ENCODE data around the gene TMEM164.

Gene TMEM164

GRCh38 chrX:110060317-110060716 is 57.4 kb downstream of the TMEM164 start:
- H3K4me2 ChIP-seq = no peak overlapping the region
- H4K20me1 ChIP-seq = peaks cover 10% of the 10 kb centered on the region; the same call in 1 of the 2 replicates
- no peak overlapping the region for H3K4me3 ChIP-seq
- H3K9ac ChIP-seq = no peak overlapping the region
- H3K9me3 ChIP-seq = no peaks in the 10 kb centered on the region; the same call in 1 of the 2 replicates
- H3K27ac ChIP-seq = no peak overlapping the region
- no peaks in the 10 kb centered on the region for H3K36me3 ChIP-seq
- no peaks in the 10 kb centered on the region for H3K4me1 ChIP-seq
- peaks cover 85% of the 10 kb centered on the region for H3K27me3 ChIP-seq
- no peak for TF ChIP-seq Cebpa-rat (IDR thresholded peaks at IDR 0.05)

- no peak for TF ChIP-seq Cebpa-rat (IDR thresholded peaks at IDR 0.05)
- Histone ChIP-seq H3K27me3 (peaks cover 85% of the 10 kb centered on the region), H3K4me3 (no peak overlapping the region), H3K4me1 (no peaks in the 10 kb centered on the region), H3K36me3 (no peaks in the 10 kb centered on the region), H3K9me3 (no peaks in the 10 kb centered on the region; the same call in 1 of the 2 replicates), H4K20me1 (peaks cover 10% of the 10 kb centered on the region; the same call in 1 of the 2 replicates), H3K4me2 (no peak overlapping the region), H3K9ac (no peak overlapping the region), H3K27ac (no peak overlapping the region)
Measured at GRCh38 chrX:110060846-110061537, 58.1 kb downstream of the TMEM164 start.

- Histone ChIP-seq H3K4me2 (no peak overlapping the region), H4K20me1 (peaks cover 18% of the 10 kb centered on the region; the same call in 1 of the 2 replicates)
- no peak for TF ChIP-seq Cebpa-rat (IDR thresholded peaks at IDR 0.05)
Measured at GRCh38 chrX:110062919-110063318, 60.0 kb downstream of the TMEM164 start.

GRCh38 chrX:110066488-110067225 is 63.7 kb downstream of the TMEM164 start:
- no peaks in the 10 kb centered on the region for H3K36me3 ChIP-seq
- H3K4me1 ChIP-seq = peaks cover 15% of the 10 kb centered on the region
- no peaks in the 10 kb centered on the region for H3K9me3 ChIP-seq
- no peak overlapping the region for H3K27ac ChIP-seq
- no peak for TF ChIP-seq Cebpa-rat (IDR thresholded peaks at IDR 0.05)
- peak overlapping the region; percentile 58 for H3K4me2 ChIP-seq
- H3K27me3 ChIP-seq = peaks cover 58% of the 10 kb centered on the region
- H3K4me3 ChIP-seq = no peak overlapping the region
- peaks cover 18% of the 10 kb centered on the region; the same call in 1 of the 2 replicates for H4K20me1 ChIP-seq
- no peak overlapping the region for H3K9ac ChIP-seq

More at GRCh38 chrX:110062919-110063318, 60.0 kb downstream of the TMEM164 start:
- peaks cover 15% of the 10 kb centered on the region for H3K4me1 ChIP-seq
- H3K36me3 ChIP-seq = no peaks in the 10 kb centered on the region
- no peak overlapping the region for H3K4me3 ChIP-seq
- H3K27ac ChIP-seq = no peak overlapping the region
- peaks cover 87% of the 10 kb centered on the region for H3K27me3 ChIP-seq
- no peak overlapping the region for H3K9ac ChIP-seq
- no peaks in the 10 kb centered on the region; the same call in 1 of the 2 replicates for H3K9me3 ChIP-seq

DNA sequence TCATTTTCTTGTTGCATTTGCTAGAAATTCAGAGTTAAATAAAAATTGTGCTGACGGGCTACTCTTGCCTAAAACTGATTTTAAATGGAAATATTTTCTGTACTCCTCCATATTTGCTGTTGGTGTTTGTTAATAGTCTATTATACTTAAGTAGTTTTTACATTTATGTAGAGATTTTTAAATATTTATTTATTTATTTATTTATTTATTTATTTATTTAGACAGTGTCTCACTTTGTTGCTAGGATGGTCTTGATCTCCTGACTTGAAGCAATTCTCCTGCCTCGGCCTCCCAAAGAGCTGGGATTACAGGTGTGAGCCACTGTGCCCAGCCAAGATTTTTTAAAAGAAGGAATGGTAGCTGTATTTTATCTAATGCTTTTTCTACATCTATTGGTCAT is 68.1 kb downstream of the TMEM164 start:
- Histone ChIP-seq H3K36me3 (peaks cover 10% of the 10 kb centered on the region; the same call in 1 of the 2 replicates), H3K27ac (no peak overlapping the region), H3K4me3 (no peak overlapping the region), H3K4me1 (peaks cover 15% of the 10 kb centered on the region), H4K20me1 (0 out of 2 replicates have a peak, but pooled peaks cover 8% of the 10 kb centered on the region), H3K9me3 (peaks cover 31% of the 10 kb centered on the region), H3K4me2 (no peak overlapping the region), H3K9ac (no peak overlapping the region), H3K27me3 (peaks cover 49% of the 10 kb centered on the region)
- no peak for TF ChIP-seq Cebpa-rat (IDR thresholded peaks at IDR 0.05)

DNA sequence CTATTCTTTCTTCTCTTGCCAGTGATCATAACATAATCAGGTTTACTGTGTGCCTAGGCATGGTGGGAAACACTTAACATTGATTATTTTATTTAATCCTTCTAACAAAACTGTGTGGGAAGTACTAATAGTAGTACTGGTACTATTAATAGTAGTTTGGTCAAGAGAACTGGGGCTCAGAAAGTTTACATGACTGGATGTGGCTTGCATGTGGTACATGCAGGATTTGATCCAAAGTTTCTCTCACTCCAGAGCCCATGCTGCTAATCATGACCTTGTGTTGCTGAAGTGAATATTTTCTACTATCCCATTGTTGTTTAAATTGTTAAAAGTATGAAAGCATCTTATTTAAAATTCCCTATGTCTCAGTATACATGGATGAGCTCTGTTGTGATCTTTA is 78.4 kb downstream of the TMEM164 start:
- Histone ChIP-seq H3K4me1 (peaks cover 4% of the 10 kb centered on the region; the same call in 1 of the 2 replicates), H3K4me2 (no peak overlapping the region), H3K9ac (no peak overlapping the region), H3K9me3 (peaks cover 5% of the 10 kb centered on the region; the same call in 1 of the 2 replicates), H3K27ac (no peak overlapping the region), H3K4me3 (no peak overlapping the region), H3K36me3 (no peaks in the 10 kb centered on the region), H3K27me3 (peaks cover 52% of the 10 kb centered on the region), H4K20me1 (peaks cover 36% of the 10 kb centered on the region)
- TF ChIP-seq Cebpa-rat (IDR thresholded peaks at IDR 0.05) = no peak

DNA sequence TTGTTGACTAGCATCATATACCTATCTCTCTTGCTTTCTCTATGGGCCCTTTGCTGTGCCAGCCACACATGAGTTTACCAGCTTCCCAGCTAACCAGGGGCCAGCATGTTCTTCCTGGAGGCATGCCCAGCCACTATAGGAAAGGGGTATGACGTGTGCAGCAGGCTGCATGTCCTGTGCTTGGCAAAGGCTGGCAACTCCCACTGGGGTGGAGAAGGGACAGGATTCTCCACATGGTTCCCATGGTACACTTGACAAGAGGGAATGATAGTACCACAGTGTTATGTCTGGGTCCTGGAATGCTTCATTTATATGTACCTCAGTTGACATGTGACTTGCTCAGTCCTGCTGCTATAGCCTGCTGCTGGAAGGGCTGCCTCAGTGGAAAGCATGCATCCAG is 78.8 kb downstream of the TMEM164 start:
- TF ChIP-seq Cebpa-rat (IDR thresholded peaks at IDR 0.05) = no peak
- Histone ChIP-seq H3K9me3 (peaks cover under 1% of the 10 kb centered on the region; the same call in 1 of the 2 replicates), H3K4me1 (peaks cover 4% of the 10 kb centered on the region; the same call in 1 of the 2 replicates), H3K4me3 (no peak overlapping the region), H3K27ac (no peak overlapping the region), H3K4me2 (no peak overlapping the region), H4K20me1 (peaks cover 39% of the 10 kb centered on the region), H3K36me3 (no peaks in the 10 kb centered on the region), H3K27me3 (peaks cover 53% of the 10 kb centered on the region), H3K9ac (no peak overlapping the region)

DNA sequence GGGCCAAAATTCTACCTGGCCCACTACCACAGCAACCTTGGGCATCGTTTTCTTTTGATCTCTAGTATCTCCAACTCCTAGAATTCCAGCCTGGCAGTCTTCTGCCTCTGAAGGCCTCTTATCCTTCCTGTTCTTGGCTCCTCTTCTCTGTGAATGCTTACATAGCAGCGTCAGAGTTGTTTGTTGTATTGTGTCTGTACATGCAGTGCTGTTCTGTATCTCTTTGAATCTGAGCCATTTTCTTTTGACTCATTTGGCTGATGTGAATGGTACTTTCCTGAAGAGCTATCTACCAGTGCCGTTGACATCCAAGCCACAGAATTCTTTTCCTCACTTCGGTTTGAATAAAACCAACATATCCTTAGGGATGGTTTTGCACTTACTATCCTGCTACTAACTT is 79.2 kb downstream of the TMEM164 start:
- Histone ChIP-seq H3K4me1 (peaks cover 4% of the 10 kb centered on the region; the same call in 1 of the 2 replicates), H3K27ac (no peak overlapping the region), H3K9ac (no peak overlapping the region), H3K36me3 (no peaks in the 10 kb centered on the region), H3K4me2 (no peak overlapping the region), H3K4me3 (no peak overlapping the region), H3K9me3 (no peaks in the 10 kb centered on the region; the same call in 1 of the 2 replicates), H3K27me3 (peaks cover 56% of the 10 kb centered on the region), H4K20me1 (peaks cover 43% of the 10 kb centered on the region)
- TF ChIP-seq Cebpa-rat (IDR thresholded peaks at IDR 0.05) = no peak

DNA sequence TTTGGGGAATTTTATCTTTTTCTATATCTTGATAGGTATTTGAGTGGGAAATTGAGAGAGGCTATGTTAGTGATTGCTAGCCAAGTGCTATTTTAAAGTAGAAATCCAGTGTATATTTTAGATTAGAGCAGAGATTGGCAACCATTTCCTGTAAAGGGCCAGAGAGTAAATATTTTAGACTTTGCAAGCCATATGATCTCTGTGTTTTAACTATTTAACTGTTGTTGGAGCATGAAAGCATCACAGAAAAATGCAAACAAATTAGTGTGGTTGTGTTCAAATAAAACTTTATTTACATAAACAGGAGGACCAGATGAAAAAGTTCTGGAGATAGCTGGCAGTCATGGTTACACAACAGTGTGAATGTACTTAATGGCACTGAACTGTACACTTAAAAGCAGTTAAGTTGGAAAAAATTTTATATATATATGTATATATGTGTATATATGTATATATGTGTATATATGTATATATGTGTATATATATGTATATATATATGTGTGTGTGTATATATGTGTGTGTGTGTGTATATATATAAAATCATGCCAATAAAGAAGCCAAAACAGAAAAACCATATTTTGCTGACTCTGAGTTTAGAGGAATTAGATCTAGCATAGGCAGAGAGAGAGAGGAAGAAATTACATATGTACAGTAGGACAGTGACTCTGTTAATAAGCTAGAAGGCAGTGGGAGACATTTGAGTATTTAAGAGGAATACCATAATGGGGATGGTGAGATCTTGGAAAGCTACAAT is 83.4 kb downstream of the TMEM164 start:
- Histone ChIP-seq H4K20me1 (peaks cover 64% of the 10 kb centered on the region), H3K4me3 (no peak overlapping the region), H3K9ac (no peak overlapping the region), H3K4me1 (peaks cover 11% of the 10 kb centered on the region), H3K27ac (no peak overlapping the region), H3K36me3 (no peaks in the 10 kb centered on the region), H3K4me2 (no peak overlapping the region), H3K27me3 (peaks cover 56% of the 10 kb centered on the region), H3K9me3 (no peaks in the 10 kb centered on the region)
- no peak for TF ChIP-seq Cebpa-rat (IDR thresholded peaks at IDR 0.05)

Measured in BLaER1 (cell line).